M059J (cell line): Measurements from ENCODE around the gene GIPC2. TPM values are rescaled to one million over a fixed set of nuclear protein-coding genes. Genes with fewer than 3 reads are reported as not detected.
"Not testable (repeated sequence)": the region's sequence is repeated elsewhere in the genome, so short reads cannot be mapped to it uniquely, and the experiment has no call there.

Experiments
- DNase-seq: peaks from one replicate; pipeline ENCODE4 v3.0.0-alpha.2; 2012; ENCODE audit warnings: low read depth
- total RNA-seq: library from RNA; depleted of rRNA; stranded (reverse); fragments of >200 nt; shearing (Covaris generic); gene quantifications from 2 replicates; pipeline ENCODE4 v1.2.3, GENCODE V29; 2014

The GIPC2 gene
- total RNA-seq, 1 experiment from 2014 or later, result 1.7 TPM

- no peak for DNase-seq
Observed at GRCh38 chr1:78094639-78095038, 48.9 kb downstream of the GIPC2 start.

GRCh38 chr1:78095593-78095992 is 49.8 kb downstream of the GIPC2 start:
- peak; percentile 95 for DNase-seq

GRCh38 chr1:78096017-78096416 is 50.3 kb downstream of the GIPC2 start:
- peak; percentile 68 for DNase-seq

GRCh38 chr1:78096976-78097375 is 51.2 kb downstream of the GIPC2 start:
- no peak for DNase-seq

- no peak for DNase-seq
Observed at GRCh38 chr1:78101051-78101450, 55.3 kb downstream of the GIPC2 start.

- DNase-seq, result peak; percentile 98
Observed at GRCh38 chr1:78101514-78101913, 55.7 kb downstream of the GIPC2 start.

GRCh38 chr1:78102082-78102481 is 56.3 kb downstream of the GIPC2 start:
- DNase-seq, result peak; percentile 92

GRCh38 chr1:78102916-78103315 is 57.1 kb downstream of the GIPC2 start:
- DNase-seq, result no peak

- peak; percentile 70 for DNase-seq
Observed at GRCh38 chr1:78104322-78104721, 58.6 kb downstream of the GIPC2 start.

- not testable (repeated sequence) for DNase-seq
Observed at GRCh38 chr1:78109659-78110058, 63.9 kb downstream of the GIPC2 start.

- no peak for DNase-seq
Observed at GRCh38 chr1:78113156-78113916, 67.6 kb downstream of the GIPC2 start.

- peak; percentile 78 for DNase-seq
Observed at GRCh38 chr1:78114034-78114956, 68.5 kb downstream of the GIPC2 start.

GRCh38 chr1:78120485-78120884 is 74.7 kb downstream of the GIPC2 start:
- DNase-seq, result not testable (repeated sequence)

GRCh38 chr1:78121710-78122109 is 75.9 kb downstream of the GIPC2 start:
- no peak for DNase-seq

- no peak for DNase-seq
Observed at GRCh38 chr1:78122389-78122788, 76.6 kb downstream of the GIPC2 start.

GRCh38 chr1:78126506-78126905 is 80.7 kb downstream of the GIPC2 start:
- DNase-seq, result peak; percentile 27

GRCh38 chr1:78132174-78132947 is 86.6 kb downstream of the GIPC2 start:
- no peak for DNase-seq

- DNase-seq, result no peak
Observed at GRCh38 chr1:78132948-78133322, 87.2 kb downstream of the GIPC2 start.

GRCh38 chr1:78136680-78137079 is 90.9 kb downstream of the GIPC2 start:
- DNase-seq, result no peak

GRCh38 chr1:78141531-78142231 is 95.9 kb downstream of the GIPC2 start:
- DNase-seq, result no peak

GRCh38 chr1:78142736-78143135 is 97.0 kb downstream of the GIPC2 start:
- peak; percentile 8 for DNase-seq
